Uterus (tissue), 2 donors: ENCODE measurements around the gene DNAJB12.

Experiments used
- POLR2A ChIP-seq, 2 donors: fragments of 450-650 bp; IDR thresholded peaks; one replicate each; pipeline ENCODE4 v1.6.1; 2016; ENCODE audit warnings: antibody characterized with exemption in 2 of 2, mild to moderate bottlenecking in 1 of 2, moderate library complexity in 1 of 2
- TF ChIP-seq, protein P1 (sequence below), 4 experiments: fragments of 200-600 bp in 2 of 4; fragments of 450-650 bp in 2 of 4; sonication (generic) in 2 of 4; IDR thresholded peaks; one replicate each; pipeline ENCODE4 v1.5.1; 2016 to 2019; ENCODE audit warnings: antibody characterized with exemption in 4 of 4, mild to moderate bottlenecking in 2 of 4, moderate library complexity in 1 of 4

DNA sequence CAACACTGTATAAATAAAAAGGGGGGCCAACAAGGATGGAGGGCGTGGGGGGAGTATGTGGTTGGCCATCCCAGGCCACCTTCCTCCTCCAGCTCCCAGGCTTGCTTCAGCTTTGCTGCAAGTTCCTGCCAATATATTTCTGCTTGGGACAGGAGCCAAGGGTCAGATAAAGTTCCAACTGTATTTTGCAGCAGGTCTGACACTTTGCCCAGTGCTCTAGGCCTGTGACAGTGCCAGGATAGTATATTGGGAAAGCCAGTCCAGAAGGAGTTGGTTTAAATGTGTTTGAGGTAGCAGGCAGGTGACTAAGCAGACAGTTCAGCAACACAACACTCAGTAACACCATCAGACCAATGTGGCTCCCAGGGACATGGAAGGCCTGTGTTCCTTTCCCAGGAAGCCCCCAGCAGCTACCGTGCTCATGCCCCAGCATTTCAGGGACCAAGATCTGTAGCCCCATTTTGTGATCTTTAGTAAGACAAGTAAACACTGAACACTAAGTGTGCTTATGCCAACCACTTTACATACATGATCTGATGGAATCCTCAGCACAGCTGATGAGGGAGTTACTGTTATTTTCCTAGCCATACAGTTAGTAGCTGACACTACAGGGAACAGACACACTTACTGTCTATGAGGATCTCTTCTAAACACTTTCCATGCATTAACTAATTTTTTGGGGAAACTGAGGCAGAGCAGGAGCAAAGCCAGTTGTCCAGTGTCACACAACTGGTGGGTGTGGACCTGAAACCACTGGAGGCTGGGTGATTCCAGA, 38.9 kb downstream of the DNAJB12 start:
- TF ChIP-seq POLR2A (IDR thresholded peaks at IDR 0.05), result no peak
- TF ChIP-seq, protein P1, sequence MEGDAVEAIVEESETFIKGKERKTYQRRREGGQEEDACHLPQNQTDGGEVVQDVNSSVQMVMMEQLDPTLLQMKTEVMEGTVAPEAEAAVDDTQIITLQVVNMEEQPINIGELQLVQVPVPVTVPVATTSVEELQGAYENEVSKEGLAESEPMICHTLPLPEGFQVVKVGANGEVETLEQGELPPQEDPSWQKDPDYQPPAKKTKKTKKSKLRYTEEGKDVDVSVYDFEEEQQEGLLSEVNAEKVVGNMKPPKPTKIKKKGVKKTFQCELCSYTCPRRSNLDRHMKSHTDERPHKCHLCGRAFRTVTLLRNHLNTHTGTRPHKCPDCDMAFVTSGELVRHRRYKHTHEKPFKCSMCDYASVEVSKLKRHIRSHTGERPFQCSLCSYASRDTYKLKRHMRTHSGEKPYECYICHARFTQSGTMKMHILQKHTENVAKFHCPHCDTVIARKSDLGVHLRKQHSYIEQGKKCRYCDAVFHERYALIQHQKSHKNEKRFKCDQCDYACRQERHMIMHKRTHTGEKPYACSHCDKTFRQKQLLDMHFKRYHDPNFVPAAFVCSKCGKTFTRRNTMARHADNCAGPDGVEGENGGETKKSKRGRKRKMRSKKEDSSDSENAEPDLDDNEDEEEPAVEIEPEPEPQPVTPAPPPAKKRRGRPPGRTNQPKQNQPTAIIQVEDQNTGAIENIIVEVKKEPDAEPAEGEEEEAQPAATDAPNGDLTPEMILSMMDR (IDR thresholded peaks at IDR 0.05), result no peak
